HCT116 (cell line): ENCODE results near the gene TNRC6B. TPM values are rescaled to one million over a fixed set of nuclear protein-coding genes. Genes with fewer than 3 reads are reported as not detected.
A peak's percentile ranks its signal among the peaks of the same experiment; 100 is the strongest.

Source experiments
- ATAC-seq: fragments of 200-7000 bp; cut with Tn5 transposase; 2 replicates; pipeline ENCODE4 v1.9.1; 2020; ENCODE audit warnings: mild to moderate bottlenecking, moderate library complexity
- BruUV-seq: library from RNA; stranded (reverse); fragments of 400-500 nt; replicated peaks from 2 replicates; lab custom pipeline; 2021; lab: Mats Ljungman, UMichigan
- CTCF ChIA-PET: fragments of 300-600 bp; sonication (Branson Sonifier 250); formaldehyde crosslinking; loops from one replicate; lab custom pipeline; 2021; ENCODE audit warnings: antibody characterized with exemption; lab: Charles Lee
- POLR2A ChIA-PET: fragments of 300-600, 350-600 bp; sonication (Branson Sonifier 250); formaldehyde crosslinking; loops from one replicate; lab custom pipeline; 2021; ENCODE audit warnings: antibody characterized with exemption; lab: Charles Lee
- RAD21 ChIA-PET, 2 experiments: fragments of 300-600 bp; sonication (Branson Sonifier 250); formaldehyde crosslinking; loops; one replicate each; lab custom pipeline; 2023; ENCODE audit warnings: low total read pairs in 2 of 2; ENCODE audit not compliant: uncharacterized antibody in 2 of 2, unreplicated experiment in 2 of 2, low non-redundant PET in 1 of 2; lab: Charles Lee
- DNase-seq: peaks from one replicate; pipeline ENCODE4 v3.0.0-alpha.2; 2010; ENCODE audit warnings: low read depth, low spot score
- H2AFZ ChIP-seq: fragments of 200-600 bp; shearing (Covaris generic), sonication (generic); 2 replicates; pipeline ENCODE4 v1.6.1; 2017; ENCODE audit warnings: low read depth, mixed run types, mixed read lengths, antibody characterized with exemption, low read length; ENCODE audit not compliant: poor library complexity, severe bottlenecking
- H3K27ac ChIP-seq: 2 replicates; pipeline ENCODE4 v1.5.1; 2012; ENCODE audit warnings: low read depth, low read length
- H3K27me3 ChIP-seq: fragments of 200-600 bp; sonication (generic); 2 replicates; pipeline ENCODE4 v1.6.1; 2016; ENCODE audit warnings: mixed run types, low read length, mixed read lengths; ENCODE audit not compliant: insufficient read depth
- H3K36me3 ChIP-seq, 2 experiments: fragments of 200-500 bp in 1 of 2; fragments of 200-600 bp in 1 of 2; sonication (Bioruptor generic) in 1 of 2; sonication (generic) in 1 of 2; 2 replicates each; pipeline versions ENCODE4 v1.5.1 to v1.6.1; 2014 to 2016; ENCODE audit warnings: low read length in 2 of 2, inconsistent platforms in 1 of 2, mixed read lengths in 1 of 2, mixed run types in 1 of 2; ENCODE audit not compliant: insufficient read depth in 2 of 2, control insufficient read depth in 1 of 2
- H3K4me1 ChIP-seq, 2 experiments: fragments of 200-600 bp in 1 of 2; sonication (generic) in 1 of 2; 2 replicates each; pipeline versions ENCODE4 v1.5.1 to v1.6.1; 2012 to 2017; ENCODE audit warnings: low read length in 2 of 2, inconsistent platforms in 1 of 2, mild to moderate bottlenecking in 1 of 2, mixed read lengths in 1 of 2, mixed run types in 1 of 2, moderate library complexity in 1 of 2; ENCODE audit not compliant: insufficient read depth in 2 of 2, control insufficient read depth in 1 of 2
- H3K4me2 ChIP-seq: fragments of 200-600 bp; sonication (generic); 2 replicates; pipeline ENCODE4 v1.6.1; 2017; ENCODE audit warnings: mixed run types, low read length, mixed read lengths
- H3K4me3 ChIP-seq, 2 experiments: fragments of 200-600 bp in 1 of 2; sonication (generic) in 1 of 2; replicated peaks in 1 of 2; 2 replicates each; pipeline ENCODE4 v1.5.1; 2011 to 2016; ENCODE audit warnings: low read length in 2 of 2, control low read depth in 1 of 2, low read depth in 1 of 2, mild to moderate bottlenecking in 1 of 2, mixed read lengths in 1 of 2, mixed run types in 1 of 2
- H3K79me2 ChIP-seq: fragments of 200-600 bp; sonication (generic); 2 replicates; pipeline ENCODE4 v1.6.1; 2017; ENCODE audit warnings: mild to moderate bottlenecking, mixed run types, low read length, moderate library complexity, mixed read lengths; ENCODE audit not compliant: insufficient read depth
- H3K9ac ChIP-seq: fragments of 200-600 bp; sonication (generic); 2 replicates; pipeline ENCODE4 v1.6.1; 2016; ENCODE audit warnings: low read length, mixed read lengths
- H3K9me2 ChIP-seq: fragments of 200-600 bp; sonication (generic), shearing (Covaris generic); 2 replicates; pipeline ENCODE4 v1.6.1; 2017; ENCODE audit warnings: mixed run types, mild to moderate bottlenecking, moderate library complexity; ENCODE audit not compliant: insufficient read depth
- H3K9me3 ChIP-seq, 2 experiments: fragments of 200-500 bp in 1 of 2; fragments of 200-600 bp in 1 of 2; sonication (Bioruptor generic) in 1 of 2; sonication (generic) in 1 of 2; 2 replicates each; pipeline ENCODE4 v1.6.1; 2014 to 2017; ENCODE audit warnings: low read length in 2 of 2, mixed read lengths in 2 of 2, inconsistent platforms in 1 of 2, low read depth in 1 of 2, mild to moderate bottlenecking in 1 of 2, mixed run types in 1 of 2, moderate library complexity in 1 of 2; ENCODE audit not compliant: control insufficient read depth in 1 of 2, insufficient read depth in 1 of 2
- H4K20me1 ChIP-seq: fragments of 200-600 bp; sonication (generic), shearing (Covaris generic); 2 replicates; pipeline ENCODE4 v1.6.1; 2017; ENCODE audit warnings: mixed run types, mild to moderate bottlenecking, moderate library complexity; ENCODE audit not compliant: insufficient read depth
- CBX3 ChIP-seq: IDR thresholded peaks from 2 replicates; pipeline ENCODE4 v1.6.1; 2012; ENCODE audit warnings: low read depth
- CEBPB ChIP-seq: IDR thresholded peaks from 2 replicates; pipeline ENCODE4 v1.6.1; 2012; ENCODE audit warnings: low read depth
- EGR1 ChIP-seq: IDR thresholded peaks from 2 replicates; pipeline ENCODE4 v1.6.1; 2012; ENCODE audit warnings: low read depth
- ELF1 ChIP-seq: IDR thresholded peaks from 2 replicates; pipeline ENCODE4 v1.6.1; 2012; ENCODE audit warnings: low read depth, borderline replicate concordance
- FOSL1 ChIP-seq: IDR thresholded peaks from 2 replicates; pipeline ENCODE4 v1.6.1; 2012; ENCODE audit warnings: low read depth
- JUND ChIP-seq: IDR thresholded peaks from 2 replicates; pipeline ENCODE4 v1.6.1; 2012
- POLR2A ChIP-seq: IDR thresholded peaks from 2 replicates; pipeline ENCODE4 v1.7.0; 2011; ENCODE audit warnings: borderline replicate concordance; ENCODE audit not compliant: insufficient read depth, insufficient read length; ENCODE audit errors: extremely low read depth
- POLR2AphosphoS5 ChIP-seq: IDR thresholded peaks from 2 replicates; pipeline ENCODE4 v1.6.1; 2011; ENCODE audit warnings: mild to moderate bottlenecking, low read depth, low read length, moderate library complexity
- RAD21 ChIP-seq: IDR thresholded peaks from 2 replicates; pipeline ENCODE4 v1.6.1; 2012; ENCODE audit warnings: low read depth, mild to moderate bottlenecking
- SIN3A ChIP-seq: IDR thresholded peaks from 2 replicates; pipeline ENCODE4 v1.6.1; 2012; ENCODE audit warnings: low read depth
- SP1 ChIP-seq: IDR thresholded peaks from 2 replicates; pipeline ENCODE4 v1.6.1; 2012; ENCODE audit warnings: low read depth
- SRF ChIP-seq: IDR thresholded peaks from 2 replicates; pipeline ENCODE4 v1.6.1; 2012; ENCODE audit warnings: low read depth
- TCF7L2 ChIP-seq: IDR thresholded peaks from 2 replicates; pipeline ENCODE4 v1.7.0; 2011; ENCODE audit warnings: borderline replicate concordance, inconsistent platforms; ENCODE audit not compliant: insufficient read depth, insufficient read length; ENCODE audit errors: extremely low read depth
- YY1 ChIP-seq: IDR thresholded peaks from 2 replicates; pipeline ENCODE4 v1.6.1; 2011; ENCODE audit warnings: low read length, low read depth, moderate library complexity, mild to moderate bottlenecking; ENCODE audit not compliant: insufficient replicate concordance; ENCODE audit errors: extremely low read depth
- ZFX ChIP-seq: fragments of 450-650 bp; IDR thresholded peaks from 2 replicates; pipeline ENCODE4 v1.6.1; 2017
- ZNF274 ChIP-seq: fragments of 200-500 bp; sonication (Bioruptor generic); IDR thresholded peaks from 2 replicates; pipeline ENCODE4 v1.6.1; 2014; ENCODE audit warnings: mild to moderate bottlenecking, low read depth, low read length, inconsistent platforms
- intact Hi-C: fragments of 100-400 bp; cut with micrococcal nuclease; formaldehyde crosslinking; loops from 2 replicates; pipeline ENCODE4 v1.10.0; 2022
- total RNA-seq: library from RNA; stranded (reverse); gene quantifications from one replicate; pipeline ENCODE4 v1.2.1, GENCODE V29; 2021; ENCODE audit not compliant: unreplicated experiment
- TF ChIP-seq, protein P1 (sequence below), 3 experiments: fragments of 200-600 bp in 1 of 3; sonication (generic) in 1 of 3; IDR thresholded peaks in 2 of 3; conservative IDR thresholded peaks in 1 of 3; 2 replicates each; pipeline ENCODE4 v1.5.1; 2012 to 2017; ENCODE audit warnings: low read depth in 2 of 3, low read length in 2 of 3, antibody characterized with exemption in 1 of 3, borderline replicate concordance in 1 of 3, control low read depth in 1 of 3, mild to moderate bottlenecking in 1 of 3, mixed read lengths in 1 of 3, mixed run types in 1 of 3, moderate library complexity in 1 of 3; ENCODE audit not compliant: insufficient read depth in 1 of 3
- TF ChIP-seq, protein P2 (sequence below): IDR thresholded peaks from 2 replicates; pipeline ENCODE4 v1.6.1; 2012
- TF ChIP-seq, protein P3 (sequence below): IDR thresholded peaks from 2 replicates; pipeline ENCODE4 v1.6.1; 2012
- TF ChIP-seq, protein P4 (sequence below): IDR thresholded peaks from 2 replicates; pipeline ENCODE4 v1.6.1; 2011; ENCODE audit warnings: mild to moderate bottlenecking, low read length, moderate library complexity; ENCODE audit not compliant: insufficient replicate concordance; ENCODE audit errors: extremely low read depth
- TF ChIP-seq, protein P5 (sequence below): IDR thresholded peaks from 2 replicates; pipeline ENCODE4 v1.6.1; 2012; ENCODE audit warnings: low read depth

TNRC6B gene
- total RNA-seq, 1 experiment from 2014 or later = 29.8 TPM

DNA sequence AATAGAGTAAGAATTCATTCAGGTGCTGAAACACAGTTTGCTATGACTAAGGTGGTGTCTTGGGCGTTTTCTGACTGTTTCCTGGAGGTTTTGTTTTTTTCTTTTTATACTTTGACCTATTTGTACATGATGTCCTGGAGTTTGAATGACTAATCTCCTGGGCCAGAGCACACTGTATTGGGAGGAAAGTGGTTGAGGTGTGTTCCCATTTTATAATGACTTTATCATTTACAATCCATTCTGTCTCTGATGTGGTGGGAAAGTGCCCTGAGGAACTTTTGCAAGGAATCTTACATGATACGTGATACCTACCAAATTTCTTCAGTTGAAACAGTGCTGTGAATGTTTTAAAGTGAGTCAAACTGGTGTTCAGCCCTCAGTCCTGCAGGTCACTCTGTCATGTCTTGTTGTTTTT, 80.8 kb downstream of the TNRC6B start:
- no TSS peak for BruUV-seq
- POLR2A ChIA-PET = no interaction called here
- Histone ChIP-seq H3K4me2 (peak overlapping the region; percentile 63), H2AFZ (no peak overlapping the region), H3K27me3 (no peaks in the 10 kb centered on the region), H4K20me1 (no peaks in the 10 kb centered on the region), H3K4me3 (no peak overlapping the region), H3K27ac (peak overlapping the region; percentile 33; the same call in 1 of the 2 replicates), H3K9ac (0 out of 2 replicates have a peak overlapping the region, but pooled peaks have one; percentile 3), H3K79me2 (peaks cover 5% of the 10 kb centered on the region; the same call in 1 of the 2 replicates), H3K9me2 (no peaks in the 10 kb centered on the region), H3K9me3 (no peaks in the 10 kb centered on the region), H3K4me1 (peaks cover 18 to 22% of the 10 kb centered on the region in 2 experiments), H3K36me3 (no peaks in the 10 kb centered on the region)
- RAD21 ChIA-PET = no interaction called here
- CTCF ChIA-PET = no interaction called here
- ATAC-seq (peak; percentile 95), DNase-seq (peak; percentile 82)
- intact Hi-C loops = no loop called here
- TF ChIP-seq, protein P1, sequence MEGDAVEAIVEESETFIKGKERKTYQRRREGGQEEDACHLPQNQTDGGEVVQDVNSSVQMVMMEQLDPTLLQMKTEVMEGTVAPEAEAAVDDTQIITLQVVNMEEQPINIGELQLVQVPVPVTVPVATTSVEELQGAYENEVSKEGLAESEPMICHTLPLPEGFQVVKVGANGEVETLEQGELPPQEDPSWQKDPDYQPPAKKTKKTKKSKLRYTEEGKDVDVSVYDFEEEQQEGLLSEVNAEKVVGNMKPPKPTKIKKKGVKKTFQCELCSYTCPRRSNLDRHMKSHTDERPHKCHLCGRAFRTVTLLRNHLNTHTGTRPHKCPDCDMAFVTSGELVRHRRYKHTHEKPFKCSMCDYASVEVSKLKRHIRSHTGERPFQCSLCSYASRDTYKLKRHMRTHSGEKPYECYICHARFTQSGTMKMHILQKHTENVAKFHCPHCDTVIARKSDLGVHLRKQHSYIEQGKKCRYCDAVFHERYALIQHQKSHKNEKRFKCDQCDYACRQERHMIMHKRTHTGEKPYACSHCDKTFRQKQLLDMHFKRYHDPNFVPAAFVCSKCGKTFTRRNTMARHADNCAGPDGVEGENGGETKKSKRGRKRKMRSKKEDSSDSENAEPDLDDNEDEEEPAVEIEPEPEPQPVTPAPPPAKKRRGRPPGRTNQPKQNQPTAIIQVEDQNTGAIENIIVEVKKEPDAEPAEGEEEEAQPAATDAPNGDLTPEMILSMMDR (IDR thresholded peaks at IDR 0.05 in 2 of 3, conservative IDR thresholded peaks at IDR 0.05 in 1 of 3; ENCODE audit: borderline replicate concordance in 1 of 3, insufficient read depth in 1 of 3, low read depth in 2 of 3, low read length in 2 of 3) = no peak
- TF ChIP-seq EGR1 = no peak
- TF ChIP-seq, protein P2, sequence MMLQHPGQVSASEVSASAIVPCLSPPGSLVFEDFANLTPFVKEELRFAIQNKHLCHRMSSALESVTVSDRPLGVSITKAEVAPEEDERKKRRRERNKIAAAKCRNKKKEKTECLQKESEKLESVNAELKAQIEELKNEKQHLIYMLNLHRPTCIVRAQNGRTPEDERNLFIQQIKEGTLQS = no peak
- no peak for TF ChIP-seq POLR2AphosphoS5
- TF ChIP-seq CBX3 = no peak; the same call in 1 of the 2 replicates
- TF ChIP-seq SIN3A = peak; percentile 47; the same call in 1 of the 2 replicates
- TF ChIP-seq, protein P3, sequence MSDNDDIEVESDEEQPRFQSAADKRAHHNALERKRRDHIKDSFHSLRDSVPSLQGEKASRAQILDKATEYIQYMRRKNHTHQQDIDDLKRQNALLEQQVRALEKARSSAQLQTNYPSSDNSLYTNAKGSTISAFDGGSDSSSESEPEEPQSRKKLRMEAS = peak; percentile 53; the same call in 1 of the 2 replicates
- TF ChIP-seq SRF = no peak
- TF ChIP-seq ELF1 = no peak
- peak; percentile 36; the same call in 1 of the 2 replicates for TF ChIP-seq RAD21
- TF ChIP-seq ZNF274 = no peak
- no peak for TF ChIP-seq ZFX
- TF ChIP-seq FOSL1 = peak; percentile 72
- TF ChIP-seq, protein P4, sequence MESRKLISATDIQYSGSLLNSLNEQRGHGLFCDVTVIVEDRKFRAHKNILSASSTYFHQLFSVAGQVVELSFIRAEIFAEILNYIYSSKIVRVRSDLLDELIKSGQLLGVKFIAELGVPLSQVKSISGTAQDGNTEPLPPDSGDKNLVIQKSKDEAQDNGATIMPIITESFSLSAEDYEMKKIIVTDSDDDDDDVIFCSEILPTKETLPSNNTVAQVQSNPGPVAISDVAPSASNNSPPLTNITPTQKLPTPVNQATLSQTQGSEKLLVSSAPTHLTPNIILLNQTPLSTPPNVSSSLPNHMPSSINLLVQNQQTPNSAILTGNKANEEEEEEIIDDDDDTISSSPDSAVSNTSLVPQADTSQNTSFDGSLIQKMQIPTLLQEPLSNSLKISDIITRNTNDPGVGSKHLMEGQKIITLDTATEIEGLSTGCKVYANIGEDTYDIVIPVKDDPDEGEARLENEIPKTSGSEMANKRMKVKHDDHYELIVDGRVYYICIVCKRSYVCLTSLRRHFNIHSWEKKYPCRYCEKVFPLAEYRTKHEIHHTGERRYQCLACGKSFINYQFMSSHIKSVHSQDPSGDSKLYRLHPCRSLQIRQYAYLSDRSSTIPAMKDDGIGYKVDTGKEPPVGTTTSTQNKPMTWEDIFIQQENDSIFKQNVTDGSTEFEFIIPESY = no peak
- no peak for TF ChIP-seq TCF7L2
- TF ChIP-seq JUND = peak; percentile 77
- TF ChIP-seq YY1 = no peak
- TF ChIP-seq CEBPB = peak; percentile 78
- TF ChIP-seq, protein P5, sequence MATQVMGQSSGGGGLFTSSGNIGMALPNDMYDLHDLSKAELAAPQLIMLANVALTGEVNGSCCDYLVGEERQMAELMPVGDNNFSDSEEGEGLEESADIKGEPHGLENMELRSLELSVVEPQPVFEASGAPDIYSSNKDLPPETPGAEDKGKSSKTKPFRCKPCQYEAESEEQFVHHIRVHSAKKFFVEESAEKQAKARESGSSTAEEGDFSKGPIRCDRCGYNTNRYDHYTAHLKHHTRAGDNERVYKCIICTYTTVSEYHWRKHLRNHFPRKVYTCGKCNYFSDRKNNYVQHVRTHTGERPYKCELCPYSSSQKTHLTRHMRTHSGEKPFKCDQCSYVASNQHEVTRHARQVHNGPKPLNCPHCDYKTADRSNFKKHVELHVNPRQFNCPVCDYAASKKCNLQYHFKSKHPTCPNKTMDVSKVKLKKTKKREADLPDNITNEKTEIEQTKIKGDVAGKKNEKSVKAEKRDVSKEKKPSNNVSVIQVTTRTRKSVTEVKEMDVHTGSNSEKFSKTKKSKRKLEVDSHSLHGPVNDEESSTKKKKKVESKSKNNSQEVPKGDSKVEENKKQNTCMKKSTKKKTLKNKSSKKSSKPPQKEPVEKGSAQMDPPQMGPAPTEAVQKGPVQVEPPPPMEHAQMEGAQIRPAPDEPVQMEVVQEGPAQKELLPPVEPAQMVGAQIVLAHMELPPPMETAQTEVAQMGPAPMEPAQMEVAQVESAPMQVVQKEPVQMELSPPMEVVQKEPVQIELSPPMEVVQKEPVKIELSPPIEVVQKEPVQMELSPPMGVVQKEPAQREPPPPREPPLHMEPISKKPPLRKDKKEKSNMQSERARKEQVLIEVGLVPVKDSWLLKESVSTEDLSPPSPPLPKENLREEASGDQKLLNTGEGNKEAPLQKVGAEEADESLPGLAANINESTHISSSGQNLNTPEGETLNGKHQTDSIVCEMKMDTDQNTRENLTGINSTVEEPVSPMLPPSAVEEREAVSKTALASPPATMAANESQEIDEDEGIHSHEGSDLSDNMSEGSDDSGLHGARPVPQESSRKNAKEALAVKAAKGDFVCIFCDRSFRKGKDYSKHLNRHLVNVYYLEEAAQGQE = no peak
- TF ChIP-seq POLR2A = no peak
- TF ChIP-seq SP1 = peak; percentile 80
